Activated CD4-positive, CD25-positive, alpha-beta regulatory T cell treated with anti-CD3 and anti-CD28 coated beads, Interleukin-2, amount 50 U/mL, for 72 hours (primary cell): Measurements from ENCODE around the gene C3orf85.

Experiments used
- DNase-seq: peaks from one replicate; pipeline ENCODE4 v3.0.0; 2021

C3orf85 gene

GRCh38 chr3:109154979-109155378, 18.5 kb downstream of the C3orf85 start:
- no peak for DNase-seq

GRCh38 chr3:109155828-109156227, 19.3 kb downstream of the C3orf85 start:
- DNase-seq: no peak

DNA sequence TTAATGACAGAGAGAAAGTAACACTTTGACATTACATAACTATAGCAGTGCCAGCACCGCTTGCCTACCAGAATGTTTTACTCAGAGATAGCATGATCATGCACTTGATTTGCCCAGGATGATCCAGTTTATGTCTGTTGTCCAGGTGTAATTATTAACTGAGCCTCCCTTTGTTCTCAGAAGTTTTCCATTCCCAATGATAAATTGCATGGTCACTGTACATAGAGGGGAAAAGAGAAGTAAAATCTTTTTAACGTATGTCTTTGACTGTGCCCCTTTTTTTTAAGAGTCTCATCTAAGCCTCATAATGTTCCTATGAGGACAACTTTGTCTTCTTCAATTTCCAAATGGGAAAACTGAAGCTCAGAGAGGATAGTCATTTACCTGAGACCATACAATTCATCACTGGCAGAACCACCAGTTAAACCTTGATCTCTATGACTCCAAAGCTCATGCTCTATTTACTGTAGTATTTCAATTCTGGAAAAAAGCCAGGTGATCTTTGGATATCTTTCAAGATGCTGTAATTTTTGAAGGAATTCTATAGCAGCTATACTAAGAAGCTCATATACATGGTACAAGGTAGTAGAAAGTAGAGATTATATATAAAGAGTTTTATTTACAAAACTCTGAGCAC, 25.1 kb downstream of the C3orf85 start:
- DNase-seq: no peak

DNA sequence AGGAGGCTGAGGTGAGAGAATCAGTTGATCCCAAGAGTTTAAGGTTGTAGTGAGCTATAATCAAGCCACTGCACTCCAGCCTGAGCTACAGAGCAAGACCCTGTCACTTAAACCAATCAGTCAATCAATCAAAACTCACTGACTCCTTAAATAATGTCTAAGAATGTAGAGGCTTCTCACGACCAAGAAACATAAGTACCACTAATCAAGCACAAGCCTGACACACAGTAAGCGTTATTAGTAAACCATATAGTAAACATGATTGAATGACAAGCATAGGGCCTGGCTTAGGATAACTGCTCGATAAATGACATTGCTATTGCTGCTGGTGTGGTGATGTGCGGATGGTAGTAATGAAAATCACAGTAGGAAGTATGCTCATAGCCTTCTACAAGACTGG, 29.4 kb downstream of the C3orf85 start:
- no peak for DNase-seq

GRCh38 chr3:109171479-109171878, 35.0 kb downstream of the C3orf85 start:
- DNase-seq: no peak

DNA sequence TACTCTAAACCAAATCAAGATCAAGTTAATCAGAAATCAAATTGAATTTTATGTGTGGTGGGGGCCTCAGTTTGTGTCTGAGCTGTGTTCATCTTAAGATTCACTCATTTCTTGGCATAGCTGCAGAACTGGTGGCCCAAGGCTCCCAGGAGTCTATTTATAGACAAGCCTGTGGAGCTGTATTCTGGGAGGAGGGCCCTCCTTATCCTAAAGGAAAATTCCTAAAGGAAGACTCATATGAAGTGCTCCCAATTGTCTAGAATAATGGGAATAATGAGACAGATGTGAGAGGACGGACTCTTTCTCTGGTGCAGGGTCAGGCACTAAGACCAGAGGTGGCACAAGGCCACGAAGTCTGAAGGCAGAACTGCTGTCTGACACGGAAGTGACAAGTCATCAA, 38.9 kb downstream of the C3orf85 start:
- DNase-seq: no peak

DNA sequence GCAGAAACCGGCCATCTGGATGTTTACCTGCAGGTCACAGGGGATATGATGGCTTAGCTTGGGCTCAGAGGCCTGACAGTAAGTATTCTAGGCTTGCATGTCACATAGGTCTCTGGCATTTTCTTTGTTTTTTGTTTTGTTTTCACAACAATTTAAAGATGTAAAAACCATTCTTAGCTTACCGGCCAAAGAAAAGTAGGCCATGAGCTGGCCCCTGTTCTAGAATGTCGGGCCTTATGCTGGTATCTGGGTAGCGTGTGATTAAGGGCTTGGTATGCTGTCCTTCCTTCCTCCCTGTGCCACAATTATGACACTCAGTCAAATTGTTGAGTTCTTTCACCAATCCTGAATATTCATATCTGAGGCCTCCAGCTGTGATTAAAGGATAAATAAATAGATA, 40.2 kb downstream of the C3orf85 start:
- DNase-seq: no peak

GRCh38 chr3:109177908-109178307, 41.4 kb downstream of the C3orf85 start:
- no peak for DNase-seq

- no peak for DNase-seq
Measured at GRCh38 chr3:109178708-109179107, 42.2 kb downstream of the C3orf85 start.

- DNase-seq: no peak
Measured at GRCh38 chr3:109184726-109185125, 48.2 kb downstream of the C3orf85 start.

- no peak for DNase-seq
Measured at GRCh38 chr3:109187390-109187789, 50.9 kb downstream of the C3orf85 start.

DNA sequence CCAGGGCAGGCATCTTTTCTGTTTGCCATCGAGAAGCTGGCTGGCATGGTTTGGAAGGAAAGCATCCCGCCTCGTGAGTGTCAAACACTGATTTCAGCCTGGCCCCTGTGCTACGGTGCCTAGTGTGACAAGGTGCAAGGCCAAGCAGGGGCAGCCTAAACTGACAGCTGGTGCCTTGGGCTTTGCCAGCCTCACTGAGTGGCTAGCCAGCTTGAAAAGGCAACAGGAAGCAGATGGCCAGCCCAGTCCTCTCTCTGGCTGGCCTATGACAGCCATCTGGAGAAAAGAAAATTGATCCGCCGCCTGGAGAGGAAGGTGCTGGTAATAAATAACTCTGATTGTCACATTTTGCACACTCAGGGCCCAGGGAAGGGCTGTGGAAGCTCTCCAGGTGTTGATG, 52.2 kb downstream of the C3orf85 start:
- no peak for DNase-seq

DNA sequence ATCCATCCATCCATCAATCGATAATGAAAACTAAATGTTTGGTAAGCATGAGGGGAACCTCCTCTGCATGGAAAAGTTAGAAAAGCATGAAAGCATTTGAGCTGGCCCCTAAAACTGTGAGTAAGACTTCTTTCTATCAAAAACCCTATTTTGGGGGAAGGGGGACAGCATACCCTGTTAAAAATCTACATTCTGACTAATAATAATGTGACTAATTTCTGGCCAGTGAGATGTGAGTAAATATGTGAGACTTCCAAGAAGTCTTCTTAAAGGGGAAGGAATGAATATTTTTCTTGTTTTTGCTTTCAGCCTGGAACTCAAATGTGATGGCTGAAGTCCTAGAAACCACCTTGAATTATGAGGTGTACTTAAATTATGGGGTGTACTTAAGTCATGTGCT, 54.9 kb downstream of the C3orf85 start:
- no peak for DNase-seq

DNA sequence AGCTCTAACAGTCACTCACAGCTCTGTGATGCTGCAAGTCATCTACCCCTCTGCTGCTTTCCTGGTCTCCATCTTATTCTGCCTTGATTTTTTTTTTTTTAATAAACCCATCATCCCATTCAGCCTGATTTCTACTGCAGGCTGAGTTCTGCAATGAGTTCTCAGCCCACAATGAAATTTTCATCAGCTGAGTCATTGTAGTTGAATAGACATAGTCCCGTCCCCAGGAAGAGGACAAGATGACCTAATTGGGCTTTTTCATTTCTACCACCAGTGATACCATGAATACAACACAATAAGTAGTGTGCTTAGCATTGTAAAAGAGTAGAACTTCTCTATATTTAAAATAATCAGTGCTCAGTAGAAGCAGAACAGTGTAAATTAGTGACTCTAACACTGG, 59.3 kb downstream of the C3orf85 start:
- no peak for DNase-seq
